C4-2B (cell line): ENCODE results near the gene BCAP29.

Experiments
- H3K27ac ChIP-seq: fragments of 450-650 bp; 2 replicates; pipeline ENCODE4 v1.5.1; 2017
- CTCF ChIP-seq: fragments of 450-650 bp; conservative IDR thresholded peaks from 2 replicates; pipeline ENCODE4 v1.5.1; 2017; ENCODE audit warnings: mild to moderate bottlenecking
- ZFX ChIP-seq: fragments of 450-650 bp; IDR thresholded peaks from 2 replicates; pipeline ENCODE4 v1.6.1; 2017

Gene BCAP29

GRCh38 chr7:107668296-107668695, 88.2 kb downstream of the BCAP29 start:
- no peak overlapping the region for H3K27ac ChIP-seq
- TF ChIP-seq CTCF (no peak), ZFX (no peak)
